Measurements from ENCODE around the gene SLC6A8. TPM values are rescaled to one million over a fixed set of nuclear protein-coding genes. Genes with fewer than 3 reads are reported as not detected.

The SLC6A8 gene
- total RNA-seq, 2 donors from 2014 or later: 25.4 to 95.4 TPM

DNA sequence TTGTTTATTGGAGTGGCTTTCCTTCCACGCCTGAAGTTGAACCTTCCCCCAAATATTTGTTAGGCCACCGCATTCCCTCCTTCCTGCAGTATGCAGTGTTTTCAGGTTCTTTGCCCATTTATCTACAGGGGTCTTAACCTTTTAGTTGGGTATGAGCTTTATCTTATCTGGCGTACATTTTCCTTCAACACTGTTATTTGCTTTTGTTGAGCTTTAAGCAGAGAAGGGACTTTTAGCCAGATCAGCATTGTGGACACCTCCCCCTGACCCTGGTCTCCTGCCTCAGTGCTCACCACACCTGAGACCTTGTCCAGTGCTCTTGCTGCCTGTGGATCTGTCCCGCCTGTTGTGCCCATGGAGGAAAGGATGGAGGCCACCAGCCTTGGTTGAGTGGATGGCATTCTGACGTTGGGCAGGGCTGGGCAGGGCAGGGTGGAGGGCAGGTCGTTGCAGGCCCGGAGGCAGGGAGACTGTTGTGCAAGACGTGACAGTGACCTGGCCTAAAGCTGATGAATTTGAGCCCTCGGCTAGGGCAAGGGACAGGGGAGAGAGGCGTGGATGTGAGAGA lies 41.7 kb upstream of the SLC6A8 start:
- 62% methylated on average over 10 of the region's 10 CpGs for WGBS
- no peaks in the 10 kb centered on the region for H3K9me3 ChIP-seq
- no peak overlapping the region for H3K27ac ChIP-seq
- H3K4me1 ChIP-seq (replicated peaks): no peaks in the 10 kb centered on the region
- no peak for TF ChIP-seq POLR2AphosphoS5 (IDR thresholded peaks at IDR 0.05)
- TF ChIP-seq POLR2A (IDR thresholded peaks at IDR 0.05): no peak
- H3K36me3 ChIP-seq: no peaks in the 10 kb centered on the region
- no peaks in the 10 kb centered on the region for H3K27me3 ChIP-seq (replicated peaks; ENCODE audit: insufficient read depth)
- intact Hi-C loops (cut with DNase I): no loop called here
- no peak overlapping the region for H3K4me3 ChIP-seq
- no peak for DNase-seq (ENCODE audit: low spot score)

DNA sequence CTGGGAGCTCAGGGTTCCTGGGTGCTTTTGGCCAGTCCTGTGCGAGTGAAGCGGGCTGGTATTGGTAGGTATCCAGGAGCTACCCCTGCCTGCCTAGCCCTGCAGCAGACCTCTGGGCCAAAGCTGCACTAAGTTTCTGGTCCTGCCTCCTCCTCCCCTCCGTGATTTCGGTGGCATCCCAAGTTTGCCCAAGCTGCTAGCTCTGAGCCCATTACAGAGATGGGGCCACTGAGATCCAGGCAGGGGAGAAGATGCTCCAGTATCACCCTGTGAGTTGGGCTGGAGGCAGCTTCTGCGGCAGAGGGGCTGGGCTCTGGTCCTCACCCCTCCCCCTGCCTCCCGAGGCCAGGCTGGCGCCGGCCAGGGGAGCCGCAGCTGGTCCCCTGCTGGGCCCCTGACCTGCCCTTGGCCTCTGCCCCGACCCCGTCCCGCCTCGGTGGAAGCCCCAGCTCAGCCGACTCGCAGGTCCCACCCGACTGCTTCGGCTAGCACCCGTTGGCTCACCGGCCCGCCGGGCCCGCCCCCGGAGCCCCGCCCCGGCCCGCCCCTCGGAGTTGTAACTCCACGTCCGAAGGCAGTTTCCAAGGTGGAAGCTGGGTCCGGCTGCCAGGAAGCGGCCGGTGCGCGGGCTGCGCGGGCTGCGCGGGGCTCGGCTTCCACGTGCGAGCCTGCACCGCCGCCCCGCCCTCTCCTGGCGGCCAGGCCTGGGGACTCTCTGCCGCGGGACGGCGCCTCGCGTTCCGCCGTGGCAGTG lies 40.9 kb upstream of the SLC6A8 start, which contains the start of gene DUSP9:
DUSP9 (plus strand) TSS at position 584 of the 754 bp plus-strand sequence. CDS start 751 bp downstream, outside the sequence.
- H3K9me3 ChIP-seq: no peaks in the 10 kb centered on the region
- DNase-seq (ENCODE audit: low spot score): no peak
- no peaks in the 10 kb centered on the region for H3K4me1 ChIP-seq (replicated peaks)
- 47% methylated on average over 3 of the region's 53 CpGs for whole genome bisulfite sequencing
- H3K4me3 ChIP-seq: no peak within 1 kb of the TSS
- intact Hi-C loops (cut with DNase I): no loop called here
- TF ChIP-seq POLR2A (IDR thresholded peaks at IDR 0.05) (no peak), POLR2AphosphoS5 (IDR thresholded peaks at IDR 0.05) (no peak)
- TF ChIP-seq, protein P1, sequence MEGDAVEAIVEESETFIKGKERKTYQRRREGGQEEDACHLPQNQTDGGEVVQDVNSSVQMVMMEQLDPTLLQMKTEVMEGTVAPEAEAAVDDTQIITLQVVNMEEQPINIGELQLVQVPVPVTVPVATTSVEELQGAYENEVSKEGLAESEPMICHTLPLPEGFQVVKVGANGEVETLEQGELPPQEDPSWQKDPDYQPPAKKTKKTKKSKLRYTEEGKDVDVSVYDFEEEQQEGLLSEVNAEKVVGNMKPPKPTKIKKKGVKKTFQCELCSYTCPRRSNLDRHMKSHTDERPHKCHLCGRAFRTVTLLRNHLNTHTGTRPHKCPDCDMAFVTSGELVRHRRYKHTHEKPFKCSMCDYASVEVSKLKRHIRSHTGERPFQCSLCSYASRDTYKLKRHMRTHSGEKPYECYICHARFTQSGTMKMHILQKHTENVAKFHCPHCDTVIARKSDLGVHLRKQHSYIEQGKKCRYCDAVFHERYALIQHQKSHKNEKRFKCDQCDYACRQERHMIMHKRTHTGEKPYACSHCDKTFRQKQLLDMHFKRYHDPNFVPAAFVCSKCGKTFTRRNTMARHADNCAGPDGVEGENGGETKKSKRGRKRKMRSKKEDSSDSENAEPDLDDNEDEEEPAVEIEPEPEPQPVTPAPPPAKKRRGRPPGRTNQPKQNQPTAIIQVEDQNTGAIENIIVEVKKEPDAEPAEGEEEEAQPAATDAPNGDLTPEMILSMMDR (IDR thresholded peaks at IDR 0.05): no peak
- no peaks in the 10 kb centered on the region for H3K27me3 ChIP-seq (replicated peaks; ENCODE audit: insufficient read depth)
- no peak within 1 kb of the TSS for H3K27ac ChIP-seq
- H3K36me3 ChIP-seq: no peaks in the 10 kb centered on the region

DNA sequence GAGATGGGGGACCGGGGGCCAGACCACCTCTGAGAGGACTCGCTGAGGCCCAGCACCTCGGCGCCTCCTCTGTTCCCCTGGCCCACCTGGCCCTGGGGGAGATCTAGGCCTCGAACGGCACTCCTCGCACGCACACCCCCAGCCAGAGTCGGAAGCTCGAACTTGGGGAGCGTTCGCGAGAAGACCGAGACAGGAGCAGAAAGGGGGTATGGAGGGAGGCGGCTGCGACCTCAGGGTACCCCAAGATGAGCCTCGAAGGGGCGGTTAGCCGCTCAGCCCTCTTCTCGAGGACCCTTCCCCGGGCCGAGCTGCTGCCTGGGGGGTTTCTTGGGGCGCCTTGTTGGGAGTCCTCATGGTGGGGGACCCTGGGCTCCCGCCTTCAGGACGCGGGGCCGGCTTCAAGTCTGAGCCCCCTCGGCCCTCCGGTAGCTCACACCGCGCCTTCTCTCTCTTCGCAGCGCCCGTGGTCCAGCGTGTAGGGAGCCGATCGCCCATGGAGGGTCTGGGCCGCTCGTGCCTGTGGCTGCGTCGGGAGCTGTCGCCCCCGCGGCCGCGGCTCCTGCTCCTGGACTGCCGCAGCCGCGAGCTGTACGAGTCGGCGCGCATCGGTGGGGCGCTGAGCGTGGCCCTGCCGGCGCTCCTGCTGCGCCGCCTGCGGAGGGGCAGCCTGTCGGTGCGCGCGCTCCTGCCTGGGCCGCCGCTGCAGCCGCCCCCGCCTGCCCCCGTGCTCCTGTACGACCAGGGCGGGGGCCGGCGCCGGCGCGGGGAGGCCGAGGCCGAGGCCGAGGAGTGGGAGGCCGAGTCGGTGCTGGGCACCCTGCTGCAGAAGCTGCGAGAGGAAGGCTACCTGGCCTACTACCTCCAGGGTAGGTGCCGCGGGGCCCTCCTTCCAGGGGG lies 40.0 kb upstream of the SLC6A8 start:
- H3K4me1 ChIP-seq (replicated peaks): no peaks in the 10 kb centered on the region
- TF ChIP-seq POLR2AphosphoS5 (IDR thresholded peaks at IDR 0.05): no peak
- no peaks in the 10 kb centered on the region for H3K9me3 ChIP-seq
- H3K27ac ChIP-seq: no peak overlapping the region
- H3K36me3 ChIP-seq: no peaks in the 10 kb centered on the region
- no peak for DNase-seq (ENCODE audit: low spot score)
- intact Hi-C loops (cut with DNase I): no loop called here
- WGBS: 19% methylated on average over 8 of the region's 85 CpGs
- H3K4me3 ChIP-seq: no peak overlapping the region
- H3K27me3 ChIP-seq (replicated peaks; ENCODE audit: insufficient read depth): no peaks in the 10 kb centered on the region

DNA sequence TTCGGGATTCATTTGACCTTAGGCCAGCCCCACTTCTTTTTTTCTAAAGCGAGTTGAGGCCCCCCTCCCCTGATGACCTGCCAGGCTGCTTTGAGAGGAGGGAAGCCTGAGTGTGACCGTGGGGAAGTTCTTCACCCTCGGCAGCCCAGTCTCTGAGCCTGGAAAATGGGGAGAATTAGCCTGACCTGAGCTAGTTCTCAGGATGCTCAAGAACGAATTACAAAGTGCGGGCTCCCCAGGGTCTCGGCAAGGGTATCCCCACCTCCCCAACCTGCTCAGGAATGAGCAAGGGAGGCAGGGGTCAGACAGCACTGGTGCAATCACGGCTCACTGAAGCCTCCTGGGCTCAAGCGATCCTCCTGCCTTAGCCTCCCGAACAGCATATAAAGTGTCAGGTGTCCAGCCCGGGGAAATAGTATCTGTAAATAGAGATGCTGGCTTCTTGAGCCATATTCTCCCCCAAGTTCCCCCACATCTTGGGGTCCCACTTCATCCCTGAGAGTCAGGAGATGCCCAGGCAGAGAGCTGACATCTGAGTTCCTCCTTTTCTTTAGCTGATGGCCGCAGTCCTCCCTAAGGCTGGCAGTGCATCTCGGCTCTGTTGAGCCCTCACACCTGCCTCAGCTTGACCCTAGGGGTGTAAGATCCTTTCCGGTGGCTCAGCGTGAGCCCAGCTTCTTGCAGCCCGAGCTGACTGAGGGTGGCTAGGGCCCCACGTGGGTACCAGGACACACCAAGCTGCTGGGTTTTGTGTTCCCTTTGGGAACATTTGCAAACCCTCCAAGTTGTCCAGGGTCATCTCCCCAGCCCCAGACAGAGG lies 39.2 kb upstream of the SLC6A8 start:
- 86% methylated on average over 11 of the region's 17 CpGs for WGBS
- no peak overlapping the region for H3K4me3 ChIP-seq
- no peaks in the 10 kb centered on the region for H3K27me3 ChIP-seq (replicated peaks; ENCODE audit: insufficient read depth)
- H3K36me3 ChIP-seq: no peaks in the 10 kb centered on the region
- DNase-seq (ENCODE audit: low spot score): no peak
- no peak overlapping the region for H3K27ac ChIP-seq
- no peaks in the 10 kb centered on the region for H3K9me3 ChIP-seq
- TF ChIP-seq, protein P1 (IDR thresholded peaks at IDR 0.05): no peak
- no peak for TF ChIP-seq POLR2AphosphoS5 (IDR thresholded peaks at IDR 0.05)
- intact Hi-C loops (cut with DNase I): no loop called here
- H3K4me1 ChIP-seq (replicated peaks): no peaks in the 10 kb centered on the region

DNA sequence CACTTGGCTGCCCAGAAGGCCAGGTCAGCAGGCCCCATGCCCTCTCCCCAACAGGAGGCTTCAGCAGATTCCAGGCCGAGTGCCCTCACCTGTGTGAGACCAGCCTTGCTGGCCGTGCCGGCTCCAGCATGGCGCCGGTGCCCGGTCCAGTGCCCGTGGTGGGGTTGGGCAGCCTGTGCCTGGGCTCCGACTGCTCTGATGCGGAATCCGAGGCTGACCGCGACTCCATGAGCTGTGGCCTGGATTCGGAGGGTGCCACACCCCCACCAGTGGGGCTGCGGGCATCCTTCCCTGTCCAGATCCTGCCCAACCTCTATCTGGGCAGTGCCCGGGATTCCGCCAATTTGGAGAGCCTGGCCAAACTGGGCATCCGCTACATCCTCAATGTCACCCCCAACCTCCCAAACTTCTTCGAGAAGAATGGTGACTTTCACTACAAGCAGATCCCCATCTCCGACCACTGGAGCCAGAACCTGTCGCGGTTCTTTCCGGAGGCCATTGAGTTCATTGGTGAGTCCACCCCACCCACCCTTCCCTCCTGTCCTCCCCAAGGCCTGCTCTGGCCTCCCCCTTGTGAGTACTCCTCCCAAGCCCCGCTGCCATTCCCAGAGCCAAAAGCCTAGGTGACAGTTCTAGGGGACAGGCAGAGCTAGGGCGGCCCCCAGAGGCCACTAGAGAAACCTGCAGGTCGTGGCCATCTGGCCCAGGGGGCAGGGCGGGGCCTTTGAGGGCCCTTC lies 38.4 kb upstream of the SLC6A8 start:
- intact Hi-C loops (cut with DNase I): no loop called here
- no peak for TF ChIP-seq POLR2AphosphoS5 (IDR thresholded peaks at IDR 0.05)
- Histone ChIP-seq H3K36me3 (no peaks in the 10 kb centered on the region), H3K4me1 (replicated peaks) (no peaks in the 10 kb centered on the region), H3K27me3 (replicated peaks; ENCODE audit: insufficient read depth) (no peaks in the 10 kb centered on the region), H3K27ac (no peak overlapping the region), H3K4me3 (no peak overlapping the region), H3K9me3 (no peaks in the 10 kb centered on the region)
- 90% methylated on average over 8 of the region's 26 CpGs for WGBS
- DNase-seq (ENCODE audit: low spot score): no peak

Data from prostate gland (tissue), 2 donors.